KOPT-K1 (cell line): ENCODE results near the gene KCNJ6.

Experiments used
- H3K27ac ChIP-seq: fragments of 200-600 bp; sonication (generic); 2 replicates; pipeline ENCODE4 v1.5.1; 2016; ENCODE audit warnings: antibody characterized with exemption, mild to moderate bottlenecking, low read depth, low read length; ENCODE audit not compliant: poor library complexity, severe bottlenecking
- H3K36me3 ChIP-seq: fragments of 200-600 bp; sonication (generic); 2 replicates; pipeline ENCODE4 v1.5.1; 2017; ENCODE audit warnings: antibody characterized with exemption, mild to moderate bottlenecking, low read length, moderate library complexity; ENCODE audit not compliant: insufficient read depth
- H3K9me3 ChIP-seq: fragments of 200-600 bp; sonication (generic); 2 replicates; pipeline ENCODE4 v1.5.1; 2017; ENCODE audit warnings: antibody characterized with exemption, low read length, mild to moderate bottlenecking; ENCODE audit not compliant: insufficient read depth, poor library complexity, severe bottlenecking

The KCNJ6 gene

GRCh38 chr21:37862536-37862935 lies 53.7 kb downstream of the KCNJ6 start:
- no peak overlapping the region for H3K27ac ChIP-seq
- H3K36me3 ChIP-seq, result no peaks in the 10 kb centered on the region
- no peaks in the 10 kb centered on the region for H3K9me3 ChIP-seq

- no peaks in the 10 kb centered on the region for H3K36me3 ChIP-seq
- no peaks in the 10 kb centered on the region for H3K9me3 ChIP-seq
- H3K27ac ChIP-seq, result no peak overlapping the region
These were observed 54.7 kb downstream of the KCNJ6 start for GRCh38 chr21:37861561-37861960.

- H3K36me3 ChIP-seq, result no peaks in the 10 kb centered on the region
- H3K9me3 ChIP-seq, result no peaks in the 10 kb centered on the region
- no peak overlapping the region for H3K27ac ChIP-seq
These were observed 55.8 kb downstream of the KCNJ6 start for GRCh38 chr21:37860416-37860815.

GRCh38 chr21:37855647-37856625 lies 60.3 kb downstream of the KCNJ6 start:
- Histone ChIP-seq H3K9me3 (no peaks in the 10 kb centered on the region), H3K36me3 (no peaks in the 10 kb centered on the region), H3K27ac (no peak overlapping the region)

- Histone ChIP-seq H3K36me3 (no peaks in the 10 kb centered on the region), H3K27ac (no peak overlapping the region), H3K9me3 (no peaks in the 10 kb centered on the region)
These were observed 61.0 kb downstream of the KCNJ6 start for GRCh38 chr21:37855271-37855646.

- H3K9me3 ChIP-seq, result no peaks in the 10 kb centered on the region
- no peak overlapping the region for H3K27ac ChIP-seq
- H3K36me3 ChIP-seq, result no peaks in the 10 kb centered on the region
These were observed 66.7 kb downstream of the KCNJ6 start for GRCh38 chr21:37849506-37850102.

GRCh38 chr21:37848721-37849490 lies 67.4 kb downstream of the KCNJ6 start:
- no peaks in the 10 kb centered on the region for H3K9me3 ChIP-seq
- no peak overlapping the region for H3K27ac ChIP-seq
- H3K36me3 ChIP-seq, result no peaks in the 10 kb centered on the region

- Histone ChIP-seq H3K9me3 (no peaks in the 10 kb centered on the region), H3K36me3 (no peaks in the 10 kb centered on the region), H3K27ac (no peak overlapping the region)
These were observed 70.7 kb downstream of the KCNJ6 start for GRCh38 chr21:37845535-37845934.

- Histone ChIP-seq H3K9me3 (no peaks in the 10 kb centered on the region), H3K36me3 (no peaks in the 10 kb centered on the region), H3K27ac (no peak overlapping the region)
These were observed 73.1 kb downstream of the KCNJ6 start for GRCh38 chr21:37843191-37843590.

GRCh38 chr21:37842163-37842919 lies 73.9 kb downstream of the KCNJ6 start:
- no peaks in the 10 kb centered on the region for H3K36me3 ChIP-seq
- no peak overlapping the region for H3K27ac ChIP-seq
- no peaks in the 10 kb centered on the region for H3K9me3 ChIP-seq

- H3K9me3 ChIP-seq, result no peaks in the 10 kb centered on the region
- H3K27ac ChIP-seq, result no peak overlapping the region
- H3K36me3 ChIP-seq, result no peaks in the 10 kb centered on the region
These were observed 78.9 kb downstream of the KCNJ6 start for GRCh38 chr21:37837381-37837780.

- H3K27ac ChIP-seq, result no peak overlapping the region
- no peaks in the 10 kb centered on the region for H3K9me3 ChIP-seq
- no peaks in the 10 kb centered on the region for H3K36me3 ChIP-seq
These were observed 80.8 kb downstream of the KCNJ6 start for GRCh38 chr21:37835481-37835880.

- H3K36me3 ChIP-seq, result no peaks in the 10 kb centered on the region
- no peak overlapping the region for H3K27ac ChIP-seq
- no peaks in the 10 kb centered on the region for H3K9me3 ChIP-seq
These were observed 83.0 kb downstream of the KCNJ6 start for GRCh38 chr21:37833301-37833700.

GRCh38 chr21:37829447-37829846 lies 86.8 kb downstream of the KCNJ6 start:
- no peaks in the 10 kb centered on the region for H3K9me3 ChIP-seq
- H3K27ac ChIP-seq, result no peak overlapping the region
- no peaks in the 10 kb centered on the region for H3K36me3 ChIP-seq

- no peaks in the 10 kb centered on the region for H3K9me3 ChIP-seq
- no peaks in the 10 kb centered on the region for H3K36me3 ChIP-seq
- H3K27ac ChIP-seq, result no peak overlapping the region
These were observed 87.3 kb downstream of the KCNJ6 start for GRCh38 chr21:37828991-37829390.
